GM21367 (cell line): ENCODE measurements around the gene FBN1.

Source experiments
- ATAC-seq: cut with Tn5 transposase; IDR thresholded peaks from one replicate; pipeline ENCODE4 v1.9.1; 2021; ENCODE audit not compliant: unreplicated experiment

The FBN1 gene

GRCh38 chr15:48582452-48583247 is 62.9 kb downstream of the FBN1 start:
- ATAC-seq, result no peak

GRCh38 chr15:48581219-48581618 is 64.3 kb downstream of the FBN1 start:
- ATAC-seq, result no peak

GRCh38 chr15:48580736-48581135 is 64.8 kb downstream of the FBN1 start:
- no peak for ATAC-seq

GRCh38 chr15:48579945-48580671 is 65.4 kb downstream of the FBN1 start:
- ATAC-seq, result no peak

- ATAC-seq, result no peak
Observed at GRCh38 chr15:48578965-48579364, 66.5 kb downstream of the FBN1 start.

- ATAC-seq, result no peak
Observed at GRCh38 chr15:48577469-48577868, 68.0 kb downstream of the FBN1 start.

GRCh38 chr15:48574187-48574586 is 71.3 kb downstream of the FBN1 start:
- ATAC-seq, result no peak

- ATAC-seq, result no peak
Observed at GRCh38 chr15:48573780-48574179, 71.7 kb downstream of the FBN1 start.

- ATAC-seq, result no peak
Observed at GRCh38 chr15:48572823-48573222, 72.7 kb downstream of the FBN1 start.

- ATAC-seq, result no peak
Observed at GRCh38 chr15:48571510-48571909, 74.0 kb downstream of the FBN1 start.

- ATAC-seq, result no peak
Observed at GRCh38 chr15:48570822-48571221, 74.7 kb downstream of the FBN1 start.

GRCh38 chr15:48569591-48570302 is 75.8 kb downstream of the FBN1 start:
- no peak for ATAC-seq

GRCh38 chr15:48566668-48567067 is 78.8 kb downstream of the FBN1 start:
- ATAC-seq, result no peak

GRCh38 chr15:48565560-48566482 is 79.7 kb downstream of the FBN1 start:
- ATAC-seq, result no peak

GRCh38 chr15:48564690-48565089 is 80.8 kb downstream of the FBN1 start:
- ATAC-seq, result no peak

GRCh38 chr15:48563934-48564333 is 81.6 kb downstream of the FBN1 start:
- ATAC-seq, result no peak

- no peak for ATAC-seq
Observed at GRCh38 chr15:48560321-48561051, 85.0 kb downstream of the FBN1 start.

GRCh38 chr15:48559285-48559684 is 86.2 kb downstream of the FBN1 start:
- ATAC-seq, result no peak

- no peak for ATAC-seq
Observed at GRCh38 chr15:48558226-48558625, 87.3 kb downstream of the FBN1 start.

- no peak for ATAC-seq
Observed at GRCh38 chr15:48557335-48557734, 88.2 kb downstream of the FBN1 start.
